Mammary epithelial cell (primary cell): ENCODE data around the gene PLPPR1.

ENCODE experiments used
- EZH2 ChIP-seq: IDR thresholded peaks from 2 replicates; pipeline ENCODE4 v1.6.1; 2012; ENCODE audit warnings: low read length, inconsistent platforms, borderline replicate concordance
- TF ChIP-seq, protein P1 (sequence below), 2 donors: IDR thresholded peaks in 1 of 2; conservative IDR thresholded peaks in 1 of 2; 2 replicates each; pipeline ENCODE4 v1.5.1; 2011 to 2012; ENCODE audit warnings: inconsistent platforms in 2 of 2, low read length in 2 of 2, mild to moderate bottlenecking in 2 of 2, control low read depth in 1 of 2, low read depth in 1 of 2; ENCODE audit not compliant: insufficient read depth in 1 of 2; ENCODE audit errors: extremely low read depth in 1 of 2

DNA sequence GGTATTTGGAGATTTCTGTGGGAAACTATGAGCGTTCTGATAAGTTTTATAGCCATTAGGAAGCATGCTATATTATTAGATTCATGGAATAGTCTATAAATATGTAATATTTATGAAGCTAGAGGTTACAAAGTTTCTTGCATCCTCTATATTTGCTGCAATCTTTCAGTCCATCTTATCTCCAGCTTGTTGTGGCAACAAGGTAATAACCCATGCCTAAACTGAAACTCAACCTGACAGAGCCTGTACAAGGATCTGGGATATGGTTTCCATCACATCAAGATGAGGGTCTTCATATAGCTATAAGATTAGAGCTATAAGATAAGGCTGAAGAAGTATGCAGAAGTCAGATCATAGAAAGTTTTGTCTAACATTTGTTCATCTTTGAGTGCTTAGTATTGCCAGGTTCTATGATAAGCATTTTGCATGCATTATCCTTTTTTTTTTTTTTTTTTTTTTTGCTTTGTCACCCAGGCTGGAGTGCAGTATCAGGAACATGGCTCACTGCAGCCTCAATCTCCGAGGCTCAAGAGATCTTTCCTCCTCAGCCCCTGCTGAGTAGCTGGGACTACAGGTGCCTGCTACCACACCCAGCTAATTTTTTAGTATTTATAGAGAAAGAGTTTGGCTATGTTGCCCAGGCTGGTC is 341.5 kb downstream of the PLPPR1 start:
- TF ChIP-seq EZH2: no peak
- TF ChIP-seq, protein P1, sequence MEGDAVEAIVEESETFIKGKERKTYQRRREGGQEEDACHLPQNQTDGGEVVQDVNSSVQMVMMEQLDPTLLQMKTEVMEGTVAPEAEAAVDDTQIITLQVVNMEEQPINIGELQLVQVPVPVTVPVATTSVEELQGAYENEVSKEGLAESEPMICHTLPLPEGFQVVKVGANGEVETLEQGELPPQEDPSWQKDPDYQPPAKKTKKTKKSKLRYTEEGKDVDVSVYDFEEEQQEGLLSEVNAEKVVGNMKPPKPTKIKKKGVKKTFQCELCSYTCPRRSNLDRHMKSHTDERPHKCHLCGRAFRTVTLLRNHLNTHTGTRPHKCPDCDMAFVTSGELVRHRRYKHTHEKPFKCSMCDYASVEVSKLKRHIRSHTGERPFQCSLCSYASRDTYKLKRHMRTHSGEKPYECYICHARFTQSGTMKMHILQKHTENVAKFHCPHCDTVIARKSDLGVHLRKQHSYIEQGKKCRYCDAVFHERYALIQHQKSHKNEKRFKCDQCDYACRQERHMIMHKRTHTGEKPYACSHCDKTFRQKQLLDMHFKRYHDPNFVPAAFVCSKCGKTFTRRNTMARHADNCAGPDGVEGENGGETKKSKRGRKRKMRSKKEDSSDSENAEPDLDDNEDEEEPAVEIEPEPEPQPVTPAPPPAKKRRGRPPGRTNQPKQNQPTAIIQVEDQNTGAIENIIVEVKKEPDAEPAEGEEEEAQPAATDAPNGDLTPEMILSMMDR (conservative IDR thresholded peaks at IDR 0.05 in 1 of 2, IDR thresholded peaks at IDR 0.05 in 1 of 2; ENCODE audit: extremely low read depth in 1 of 2, insufficient read depth in 1 of 2, low read depth in 1 of 2, low read length in 2 of 2): no peak
